Liver (tissue), 9 donors: ENCODE measurements around the gene LRRK1. TPM values are rescaled to one million over a fixed set of nuclear protein-coding genes. Genes with fewer than 3 reads are reported as not detected.

Experiments
- DNase-seq: peaks from one replicate; pipeline ENCODE4 v3.0.0-alpha.2; 2017; ENCODE audit warnings: low spot score
- H3K27ac ChIP-seq, 2 donors: one replicate each; pipeline ENCODE4 v1.7.0; 2013; ENCODE audit warnings: inconsistent platforms in 2 of 2, low read length in 2 of 2, control low read depth in 1 of 2, low read depth in 1 of 2, mild to moderate bottlenecking in 1 of 2
- H3K27me3 ChIP-seq, 4 donors: one replicate each; pipeline versions ENCODE4 v1.6.1 to v1.7.0; 2013; ENCODE audit warnings: low read length in 3 of 4, inconsistent platforms in 1 of 4, mild to moderate bottlenecking in 1 of 4, moderate library complexity in 1 of 4; ENCODE audit not compliant: control insufficient read depth in 4 of 4, insufficient read depth in 4 of 4
- H3K36me3 ChIP-seq, 4 donors: one replicate each; pipeline versions ENCODE4 v1.6.1 to v1.7.0; 2013; ENCODE audit warnings: low read length in 3 of 4, mild to moderate bottlenecking in 3 of 4, low read depth in 1 of 4, moderate library complexity in 1 of 4; ENCODE audit not compliant: control insufficient read depth in 4 of 4, insufficient read depth in 3 of 4
- H3K4me1 ChIP-seq, 4 donors: one replicate each; pipeline versions ENCODE4 v1.6.1 to v1.7.0; 2013; ENCODE audit warnings: low read length in 3 of 4, mild to moderate bottlenecking in 3 of 4, moderate library complexity in 1 of 4; ENCODE audit not compliant: control insufficient read depth in 4 of 4, insufficient read depth in 4 of 4
- H3K4me3 ChIP-seq, 3 donors: one replicate each; pipeline versions ENCODE4 v1.6.1 to v1.7.0; 2013; ENCODE audit warnings: low read length in 3 of 3, control low read depth in 1 of 3, low read depth in 1 of 3, mild to moderate bottlenecking in 1 of 3
- H3K9ac ChIP-seq, 2 donors: one replicate each; pipeline ENCODE4 v1.7.0; 2013; ENCODE audit warnings: low read length in 2 of 2, mild to moderate bottlenecking in 2 of 2, moderate library complexity in 2 of 2, control low read depth in 1 of 2, low read depth in 1 of 2
- H3K9me3 ChIP-seq, 4 donors: one replicate each; pipeline versions ENCODE4 v1.6.1 to v1.7.0; 2013; ENCODE audit warnings: low read length in 3 of 4; ENCODE audit not compliant: control insufficient read depth in 4 of 4
- EGR1 ChIP-seq, 2 donors: IDR thresholded peaks; 2 replicates each; pipeline ENCODE4 v1.6.1; 2016 to 2018; ENCODE audit warnings: antibody characterized with exemption in 2 of 2, low read depth in 2 of 2
- FOXA2 ChIP-seq: IDR thresholded peaks from 2 replicates; pipeline ENCODE4 v1.6.1; 2016; ENCODE audit warnings: antibody characterized with exemption
- GABPA ChIP-seq, 2 donors: IDR thresholded peaks in 1 of 2; conservative IDR thresholded peaks in 1 of 2; 2 replicates each; pipeline ENCODE4 v1.6.1; 2016; ENCODE audit warnings: antibody characterized with exemption in 2 of 2, mild to moderate bottlenecking in 1 of 2, moderate library complexity in 1 of 2
- HNF4A ChIP-seq, 2 donors: conservative IDR thresholded peaks; 2 replicates each; pipeline ENCODE4 v1.6.1; 2016; ENCODE audit warnings: antibody characterized with exemption in 2 of 2, mild to moderate bottlenecking in 2 of 2
- HNF4G ChIP-seq: IDR thresholded peaks from 2 replicates; pipeline ENCODE4 v1.6.1; 2016; ENCODE audit warnings: antibody characterized with exemption
- RAD21 ChIP-seq, 2 donors: IDR thresholded peaks; 2 replicates each; pipeline ENCODE4 v1.6.1; 2016; ENCODE audit warnings: antibody characterized with exemption in 2 of 2, mild to moderate bottlenecking in 2 of 2
- RXRA ChIP-seq, 2 donors: IDR thresholded peaks; 2 replicates each; pipeline ENCODE4 v1.6.1; 2017 to 2018; ENCODE audit warnings: antibody characterized with exemption in 2 of 2, mild to moderate bottlenecking in 1 of 2
- SP1 ChIP-seq: IDR thresholded peaks from 2 replicates; pipeline ENCODE4 v1.6.1; 2018; ENCODE audit warnings: antibody characterized with exemption, mild to moderate bottlenecking
- TAF1 ChIP-seq: conservative IDR thresholded peaks from 2 replicates; pipeline ENCODE4 v1.6.1; 2016; ENCODE audit warnings: antibody characterized with exemption, mild to moderate bottlenecking
- YY1 ChIP-seq: IDR thresholded peaks from 2 replicates; pipeline ENCODE4 v1.6.1; 2016; ENCODE audit warnings: antibody characterized with exemption, mild to moderate bottlenecking
- WGBS: extraction: QIAGEN DNeasy Blood & Tissue Kit; methylation state at CpG from one replicate; pipeline ENCODE4 v1.1.7; 2013; 5-methylcytosine and 5-hydroxymethylcytosine counted together
- polyA plus RNA-seq, 2 donors: library from polyadenylated mRNA; stranded (reverse) in 1 of 2; unstranded in 1 of 2; fragments of 200-250 nt in 1 of 2; fragments of >200 nt in 1 of 2; fragmentation: Nextera tagmentation in 1 of 2; extraction: Ambion mirVana in 1 of 2; gene quantifications; one replicate each; pipeline versions ENCODE4 v1.2.1 to v1.2.3, GENCODE V29; 2013 to 2015
- total RNA-seq, 2 donors: library from RNA; depleted of rRNA; stranded (reverse); fragments of >200 nt; gene quantifications; one replicate each; pipeline ENCODE4 v1.2.3, GENCODE V29; 2014
- TF ChIP-seq, protein P1 (sequence below): IDR thresholded peaks from 2 replicates; pipeline ENCODE4 v1.6.1; 2016; ENCODE audit warnings: antibody characterized with exemption
- TF ChIP-seq, protein P2 (sequence below): IDR thresholded peaks from 2 replicates; pipeline ENCODE4 v1.6.1; 2016; ENCODE audit warnings: antibody characterized with exemption
- TF ChIP-seq, protein P3 (sequence below): fragments of 150-350 bp; IDR thresholded peaks from 2 replicates; pipeline ENCODE4 v1.5.1; 2017; ENCODE audit warnings: improper control_type of control experiment, low read depth, low read length; ENCODE audit not compliant: missing input control
- TF ChIP-seq, protein P4 (sequence below): IDR thresholded peaks from 2 replicates; pipeline ENCODE4 v1.6.1; 2016; ENCODE audit warnings: antibody characterized with exemption, mild to moderate bottlenecking
- donor health status: healthy.
- donor health status: healthy.
- donor health status: healthy.
- donor health status: healthy.
- donor health status: healthy.

Gene LRRK1
- total and polyA plus RNA-seq, 4 donors, result 1.2 to 4.4 (median 2.7) TPM

DNA sequence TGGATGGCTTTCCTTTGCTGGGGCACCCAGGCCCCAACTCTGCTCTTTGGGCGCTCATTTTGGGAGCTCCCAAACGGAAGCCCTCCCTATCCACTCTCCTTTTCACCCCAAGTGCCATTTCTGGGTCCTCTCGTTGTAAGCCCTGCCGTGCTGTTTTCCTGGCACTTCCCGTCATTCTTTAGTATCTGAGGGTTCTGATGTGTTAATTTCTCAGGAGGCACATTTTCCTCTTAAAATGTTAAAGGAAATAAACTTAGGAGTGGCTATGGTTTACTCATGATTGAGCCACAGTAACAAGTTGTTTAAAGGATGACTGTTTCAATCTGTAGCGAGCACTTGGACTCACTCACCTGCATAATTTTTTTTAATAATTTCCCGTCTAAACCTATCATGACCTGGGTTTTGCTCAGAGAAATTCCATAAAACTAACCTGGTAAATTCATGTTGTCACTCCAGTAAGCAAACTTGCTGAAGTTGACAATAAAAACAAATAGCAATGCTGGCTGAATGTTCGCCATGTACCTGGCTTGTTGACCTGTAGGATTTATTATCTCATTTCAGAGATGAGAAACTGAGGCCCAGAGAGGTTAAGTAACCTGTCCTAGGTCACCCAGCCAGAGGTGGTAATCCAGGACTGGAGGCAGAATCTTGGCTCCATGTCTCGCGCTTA lies 29.0 kb upstream of the LRRK1 start:
- no peak for DNase-seq
- Histone ChIP-seq H3K4me1 (no peaks in the 10 kb centered on the region), H3K9ac (no peak overlapping the region), H3K27me3 (peaks cover 0 to 5% (median 2%) of the 10 kb centered on the region in 4 donors), H3K4me3 (no peak overlapping the region), H3K27ac (no peak overlapping the region), H3K9me3 (no peaks in the 10 kb centered on the region), H3K36me3 (no peaks in the 10 kb centered on the region)
- TF ChIP-seq HNF4A (conservative IDR thresholded peaks at IDR 0.05), result no peak
- TF ChIP-seq RAD21 (IDR thresholded peaks at IDR 0.05), result no peak
- no peak for TF ChIP-seq HNF4G
- 73% methylated on average over 10 of the region's 10 CpGs for WGBS

DNA sequence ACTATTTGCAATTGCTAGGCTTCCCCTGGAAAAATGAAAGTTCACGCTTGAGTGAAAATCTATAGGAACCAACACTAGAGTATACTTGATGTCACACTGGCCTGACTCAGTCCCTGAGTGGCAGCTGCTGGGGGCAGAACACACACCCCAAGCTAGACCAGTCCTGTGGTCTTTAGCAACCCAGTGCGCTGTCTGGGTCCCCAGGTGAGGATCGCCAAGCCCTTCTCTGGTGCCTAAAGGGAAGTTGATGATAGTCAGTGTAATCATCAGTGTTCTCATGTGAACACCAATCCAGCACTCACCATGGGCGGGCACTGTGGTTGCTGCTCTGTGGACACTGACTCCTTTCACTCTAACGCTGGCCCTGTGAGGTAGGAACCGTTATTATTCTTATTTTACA lies 28.3 kb upstream of the LRRK1 start:
- DNase-seq, result no peak
- H3K9ac ChIP-seq, result no peak overlapping the region
- H3K36me3 ChIP-seq, result no peaks in the 10 kb centered on the region
- no peak overlapping the region for H3K4me3 ChIP-seq
- TF ChIP-seq RAD21 (IDR thresholded peaks at IDR 0.05) (no peak), RXRA (IDR thresholded peaks at IDR 0.05) (no peak), GABPA (IDR thresholded peaks at IDR 0.05 in 1 of 2, conservative IDR thresholded peaks at IDR 0.05 in 1 of 2) (no peak), SP1 (no peak), HNF4G (no peak), FOXA2 (no peak)
- TF ChIP-seq, protein P1, sequence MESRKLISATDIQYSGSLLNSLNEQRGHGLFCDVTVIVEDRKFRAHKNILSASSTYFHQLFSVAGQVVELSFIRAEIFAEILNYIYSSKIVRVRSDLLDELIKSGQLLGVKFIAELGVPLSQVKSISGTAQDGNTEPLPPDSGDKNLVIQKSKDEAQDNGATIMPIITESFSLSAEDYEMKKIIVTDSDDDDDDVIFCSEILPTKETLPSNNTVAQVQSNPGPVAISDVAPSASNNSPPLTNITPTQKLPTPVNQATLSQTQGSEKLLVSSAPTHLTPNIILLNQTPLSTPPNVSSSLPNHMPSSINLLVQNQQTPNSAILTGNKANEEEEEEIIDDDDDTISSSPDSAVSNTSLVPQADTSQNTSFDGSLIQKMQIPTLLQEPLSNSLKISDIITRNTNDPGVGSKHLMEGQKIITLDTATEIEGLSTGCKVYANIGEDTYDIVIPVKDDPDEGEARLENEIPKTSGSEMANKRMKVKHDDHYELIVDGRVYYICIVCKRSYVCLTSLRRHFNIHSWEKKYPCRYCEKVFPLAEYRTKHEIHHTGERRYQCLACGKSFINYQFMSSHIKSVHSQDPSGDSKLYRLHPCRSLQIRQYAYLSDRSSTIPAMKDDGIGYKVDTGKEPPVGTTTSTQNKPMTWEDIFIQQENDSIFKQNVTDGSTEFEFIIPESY, result no peak
- H3K9me3 ChIP-seq, result no peaks in the 10 kb centered on the region
- H3K4me1 ChIP-seq, result no peaks in the 10 kb centered on the region
- 85% methylated on average over 6 of the region's 6 CpGs for WGBS
- no peak overlapping the region for H3K27ac ChIP-seq
- H3K27me3 ChIP-seq, result peaks cover 0 to 5% (median 2%) of the 10 kb centered on the region in 4 donors

DNA sequence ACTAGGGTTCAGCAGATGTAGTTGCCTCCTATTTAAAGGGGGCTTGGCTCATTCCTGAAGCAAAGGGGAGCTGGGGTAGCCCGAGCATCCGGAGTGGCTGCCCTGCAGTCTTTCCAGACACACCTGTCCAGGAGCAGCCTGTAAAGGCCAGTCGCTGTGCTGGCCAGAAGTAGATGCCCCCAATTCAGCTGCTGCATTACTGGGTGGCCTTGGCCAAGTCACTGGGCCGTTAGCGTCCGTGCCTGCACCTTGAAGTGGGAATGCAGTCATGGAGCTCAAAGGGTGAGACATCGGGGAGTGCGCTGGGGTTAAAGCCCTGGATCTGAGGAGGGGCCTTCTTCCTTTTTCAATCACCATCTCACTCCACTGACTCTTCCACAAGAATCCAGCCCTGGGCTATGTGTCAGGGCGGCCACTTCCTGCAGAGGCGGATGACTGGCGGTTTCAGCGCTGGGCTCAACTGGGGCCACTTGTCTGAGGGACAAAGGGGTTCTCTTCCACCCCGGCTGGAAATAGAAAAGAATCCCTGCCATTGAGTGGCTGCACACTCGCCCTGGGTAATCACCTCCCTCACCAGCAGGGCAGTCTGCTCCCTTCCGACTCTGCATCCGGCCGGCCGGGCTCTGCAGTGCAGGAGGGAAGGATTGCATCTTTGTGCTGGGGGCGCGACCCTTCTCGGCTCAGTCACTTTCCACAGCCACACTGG lies 27.7 kb upstream of the LRRK1 start:
- Histone ChIP-seq H3K9ac (no peak overlapping the region), H3K36me3 (no peaks in the 10 kb centered on the region), H3K4me3 (no peak overlapping the region), H3K27me3 (peaks cover 0 to 3% (median 2%) of the 10 kb centered on the region in 4 donors), H3K4me1 (no peaks in the 10 kb centered on the region), H3K27ac (no peak overlapping the region), H3K9me3 (no peaks in the 10 kb centered on the region)
- TF ChIP-seq, protein P2, sequence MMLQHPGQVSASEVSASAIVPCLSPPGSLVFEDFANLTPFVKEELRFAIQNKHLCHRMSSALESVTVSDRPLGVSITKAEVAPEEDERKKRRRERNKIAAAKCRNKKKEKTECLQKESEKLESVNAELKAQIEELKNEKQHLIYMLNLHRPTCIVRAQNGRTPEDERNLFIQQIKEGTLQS, result no peak
- TF ChIP-seq, protein P3, sequence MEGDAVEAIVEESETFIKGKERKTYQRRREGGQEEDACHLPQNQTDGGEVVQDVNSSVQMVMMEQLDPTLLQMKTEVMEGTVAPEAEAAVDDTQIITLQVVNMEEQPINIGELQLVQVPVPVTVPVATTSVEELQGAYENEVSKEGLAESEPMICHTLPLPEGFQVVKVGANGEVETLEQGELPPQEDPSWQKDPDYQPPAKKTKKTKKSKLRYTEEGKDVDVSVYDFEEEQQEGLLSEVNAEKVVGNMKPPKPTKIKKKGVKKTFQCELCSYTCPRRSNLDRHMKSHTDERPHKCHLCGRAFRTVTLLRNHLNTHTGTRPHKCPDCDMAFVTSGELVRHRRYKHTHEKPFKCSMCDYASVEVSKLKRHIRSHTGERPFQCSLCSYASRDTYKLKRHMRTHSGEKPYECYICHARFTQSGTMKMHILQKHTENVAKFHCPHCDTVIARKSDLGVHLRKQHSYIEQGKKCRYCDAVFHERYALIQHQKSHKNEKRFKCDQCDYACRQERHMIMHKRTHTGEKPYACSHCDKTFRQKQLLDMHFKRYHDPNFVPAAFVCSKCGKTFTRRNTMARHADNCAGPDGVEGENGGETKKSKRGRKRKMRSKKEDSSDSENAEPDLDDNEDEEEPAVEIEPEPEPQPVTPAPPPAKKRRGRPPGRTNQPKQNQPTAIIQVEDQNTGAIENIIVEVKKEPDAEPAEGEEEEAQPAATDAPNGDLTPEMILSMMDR, result no peak
- TF ChIP-seq TAF1 (no peak), RXRA (IDR thresholded peaks at IDR 0.05) (no peak), SP1 (no peak), EGR1 (IDR thresholded peaks at IDR 0.05; ENCODE audit: low read depth in 2 of 2) (no peak), YY1 (no peak), HNF4G (no peak)
- TF ChIP-seq, protein P4, sequence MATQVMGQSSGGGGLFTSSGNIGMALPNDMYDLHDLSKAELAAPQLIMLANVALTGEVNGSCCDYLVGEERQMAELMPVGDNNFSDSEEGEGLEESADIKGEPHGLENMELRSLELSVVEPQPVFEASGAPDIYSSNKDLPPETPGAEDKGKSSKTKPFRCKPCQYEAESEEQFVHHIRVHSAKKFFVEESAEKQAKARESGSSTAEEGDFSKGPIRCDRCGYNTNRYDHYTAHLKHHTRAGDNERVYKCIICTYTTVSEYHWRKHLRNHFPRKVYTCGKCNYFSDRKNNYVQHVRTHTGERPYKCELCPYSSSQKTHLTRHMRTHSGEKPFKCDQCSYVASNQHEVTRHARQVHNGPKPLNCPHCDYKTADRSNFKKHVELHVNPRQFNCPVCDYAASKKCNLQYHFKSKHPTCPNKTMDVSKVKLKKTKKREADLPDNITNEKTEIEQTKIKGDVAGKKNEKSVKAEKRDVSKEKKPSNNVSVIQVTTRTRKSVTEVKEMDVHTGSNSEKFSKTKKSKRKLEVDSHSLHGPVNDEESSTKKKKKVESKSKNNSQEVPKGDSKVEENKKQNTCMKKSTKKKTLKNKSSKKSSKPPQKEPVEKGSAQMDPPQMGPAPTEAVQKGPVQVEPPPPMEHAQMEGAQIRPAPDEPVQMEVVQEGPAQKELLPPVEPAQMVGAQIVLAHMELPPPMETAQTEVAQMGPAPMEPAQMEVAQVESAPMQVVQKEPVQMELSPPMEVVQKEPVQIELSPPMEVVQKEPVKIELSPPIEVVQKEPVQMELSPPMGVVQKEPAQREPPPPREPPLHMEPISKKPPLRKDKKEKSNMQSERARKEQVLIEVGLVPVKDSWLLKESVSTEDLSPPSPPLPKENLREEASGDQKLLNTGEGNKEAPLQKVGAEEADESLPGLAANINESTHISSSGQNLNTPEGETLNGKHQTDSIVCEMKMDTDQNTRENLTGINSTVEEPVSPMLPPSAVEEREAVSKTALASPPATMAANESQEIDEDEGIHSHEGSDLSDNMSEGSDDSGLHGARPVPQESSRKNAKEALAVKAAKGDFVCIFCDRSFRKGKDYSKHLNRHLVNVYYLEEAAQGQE, result no peak
- DNase-seq, result no peak
- 59% methylated on average over 21 of the region's 21 CpGs for WGBS
